ENCODE data around the gene MFSD6. TPM values are rescaled to one million over a fixed set of nuclear protein-coding genes. Genes with fewer than 3 reads are reported as not detected.

MFSD6 gene
- total RNA-seq, 4 donors from 2014 or later, result 87.1 to 96.6 (median 92.4) TPM

DNA sequence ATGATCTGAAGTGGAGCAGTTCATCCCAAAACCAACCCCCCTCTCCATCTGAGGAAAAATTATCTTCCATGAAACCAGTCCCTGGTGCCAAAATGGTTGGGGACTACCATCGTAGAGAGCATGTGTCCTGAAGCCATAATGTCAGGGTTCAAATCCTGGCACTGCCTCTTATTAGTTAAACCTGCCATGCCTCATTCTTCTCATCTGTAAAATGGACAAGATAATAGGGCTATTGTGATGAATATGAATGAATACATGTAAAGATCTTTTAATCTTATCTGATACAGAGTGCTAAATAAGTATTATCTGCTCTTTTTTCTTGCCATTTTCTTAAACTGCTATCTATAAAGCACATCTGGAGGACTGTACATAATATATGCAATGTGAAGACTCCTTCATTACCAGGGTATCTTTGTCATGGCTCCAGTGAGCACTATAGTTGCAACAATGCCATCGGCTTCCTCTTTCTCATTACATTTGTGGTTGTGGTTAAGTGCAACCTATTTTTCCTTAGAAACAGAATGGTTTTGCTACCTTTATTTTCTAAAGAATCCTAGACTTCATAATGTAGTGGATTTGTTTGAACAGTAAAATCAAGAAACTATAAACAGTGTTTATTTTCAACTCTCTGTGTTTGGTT is 27.0 kb downstream of the MFSD6 start:
- Histone ChIP-seq H3K27ac (no peak overlapping the region), H3K27me3 (no peaks in the 10 kb centered on the region), H3K4me1 (peaks cover 0 to 26% (median 15%) of the 10 kb centered on the region in 4 donors), H3K9me3 (no peaks in the 10 kb centered on the region), H3K36me3 (peaks cover 0 to 30% (median 5%) of the 10 kb centered on the region in 3 donors), H3K4me3 (no peak overlapping the region)
- TF ChIP-seq POLR2A (IDR thresholded peaks at IDR 0.05) (no peak), EP300 (IDR thresholded peaks at IDR 0.05) (no peak), CTCF (IDR thresholded peaks at IDR 0.05) (no peak)
- 83 to 86% methylated on average over 2 of the region's 2 CpGs for WGBS, 2 donors
- DNase-seq (ENCODE audit: low spot score in 2 of 2), result no peak

DNA sequence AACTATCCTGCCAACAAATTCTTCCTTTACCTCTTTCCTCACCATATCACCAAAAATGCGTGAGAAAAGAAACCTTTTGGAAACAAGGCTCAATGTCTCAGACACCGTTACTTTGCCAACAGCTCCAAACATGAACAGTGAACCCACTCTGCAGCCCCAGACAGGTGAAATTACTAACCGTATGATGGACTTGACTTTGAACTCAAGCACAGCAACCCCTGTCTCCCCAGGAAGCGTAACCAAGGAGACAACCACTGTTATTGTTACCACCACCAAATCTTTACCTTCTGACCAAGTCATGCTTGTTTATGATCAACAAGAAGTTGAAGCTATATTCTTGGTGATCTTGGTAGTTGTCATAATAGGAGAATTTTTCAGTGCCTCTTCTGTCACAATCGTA is 28.4 kb downstream of the MFSD6 start:
- Histone ChIP-seq H3K27ac (no peak overlapping the region), H3K27me3 (no peaks in the 10 kb centered on the region), H3K4me1 (peaks cover 0 to 28% (median 15%) of the 10 kb centered on the region in 4 donors), H3K9me3 (no peaks in the 10 kb centered on the region), H3K4me3 (no peak overlapping the region), H3K36me3 (peaks cover 0 to 30% (median 5%) of the 10 kb centered on the region in 3 donors)
- TF ChIP-seq CTCF (IDR thresholded peaks at IDR 0.05), result no peak
- TF ChIP-seq EP300 (IDR thresholded peaks at IDR 0.05), result no peak
- no peak for TF ChIP-seq POLR2A (IDR thresholded peaks at IDR 0.05)
- no peak for DNase-seq (ENCODE audit: low spot score in 2 of 2)
- WGBS, 2 donors, result 97 to 98% methylated on average over 5 of the region's 5 CpGs

DNA sequence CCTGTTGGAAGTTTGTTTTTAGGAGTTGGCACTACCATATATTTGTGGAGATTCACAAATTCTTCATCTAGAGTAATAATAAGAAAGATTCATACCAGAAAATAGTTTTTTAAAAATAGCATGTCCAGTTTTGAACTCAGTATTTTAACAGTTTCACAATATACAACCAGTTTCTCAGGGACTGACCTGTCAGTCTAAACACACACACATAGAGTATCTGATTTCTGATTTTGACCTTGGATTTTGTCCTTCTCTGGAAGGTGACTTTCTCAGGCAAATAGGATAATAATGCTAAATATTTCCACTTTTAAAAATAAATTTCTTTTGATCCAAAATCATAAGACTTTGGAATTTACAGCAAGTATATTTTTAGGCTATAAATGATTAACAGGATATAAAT is 32.0 kb downstream of the MFSD6 start:
- Histone ChIP-seq H3K9me3 (no peaks in the 10 kb centered on the region), H3K27ac (no peak overlapping the region), H3K27me3 (no peaks in the 10 kb centered on the region), H3K4me3 (no peak overlapping the region), H3K36me3 (peaks cover 0 to 30% (median 0%) of the 10 kb centered on the region in 3 donors), H3K4me1 (peaks cover 0 to 30% (median 8%) of the 10 kb centered on the region in 4 donors)
- DNase-seq (ENCODE audit: low spot score in 2 of 2), result no peak
- TF ChIP-seq EP300 (IDR thresholded peaks at IDR 0.05) (no peak), POLR2A (IDR thresholded peaks at IDR 0.05) (no peak), CTCF (IDR thresholded peaks at IDR 0.05) (no peak)

DNA sequence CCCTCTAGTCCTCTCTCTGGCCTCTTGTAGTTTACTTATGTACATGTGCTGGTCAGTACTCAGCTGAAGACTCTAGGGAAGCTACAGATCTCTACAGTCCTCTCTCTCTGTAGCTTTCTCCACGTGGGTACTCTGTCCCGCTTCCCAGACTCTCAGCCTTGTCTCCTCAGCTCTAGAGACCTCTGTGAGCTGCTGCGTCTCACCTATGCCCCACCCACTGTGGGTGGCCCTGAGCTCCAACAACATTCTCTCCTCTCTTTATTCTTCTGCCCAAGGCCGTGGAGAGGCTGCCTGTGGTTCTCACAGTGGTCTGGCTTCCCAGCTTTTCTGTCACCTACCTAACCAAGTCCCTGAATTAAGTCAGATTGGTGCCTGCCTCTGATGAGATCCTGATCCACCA is 33.4 kb downstream of the MFSD6 start:
- Histone ChIP-seq H3K36me3 (peaks cover 0 to 22% (median 0%) of the 10 kb centered on the region in 3 donors), H3K9me3 (no peaks in the 10 kb centered on the region), H3K27me3 (no peaks in the 10 kb centered on the region), H3K4me3 (no peak overlapping the region), H3K4me1 (peaks cover 0 to 41% (median 8%) of the 10 kb centered on the region in 4 donors), H3K27ac (no peak overlapping the region)
- TF ChIP-seq POLR2A (IDR thresholded peaks at IDR 0.05) (no peak), EP300 (IDR thresholded peaks at IDR 0.05) (no peak), CTCF (IDR thresholded peaks at IDR 0.05) (no peak)
- WGBS, 2 donors, result 75 to 86% methylated on average over 4 of the region's 4 CpGs
- DNase-seq (ENCODE audit: low spot score in 2 of 2), result no peak

DNA sequence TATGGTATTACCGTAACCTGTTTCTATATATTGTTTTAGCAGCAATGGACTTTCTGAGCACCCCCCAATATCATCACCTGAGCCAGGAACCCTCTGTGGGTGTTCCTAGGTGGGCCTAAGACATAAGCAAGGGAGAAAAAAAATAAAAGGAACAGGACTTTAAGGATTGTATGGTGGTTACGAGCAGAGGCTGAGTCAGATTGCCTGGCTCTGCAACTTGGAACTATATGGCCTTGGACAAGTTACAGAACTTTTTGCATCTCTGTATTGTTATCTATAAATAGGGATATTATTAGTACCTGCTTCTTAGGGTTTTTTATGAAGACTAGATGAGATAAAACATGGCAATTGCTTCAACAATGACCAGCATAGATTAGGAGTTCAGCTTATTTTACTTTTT is 34.9 kb downstream of the MFSD6 start:
- DNase-seq (ENCODE audit: low spot score in 2 of 2), result no peak
- H3K36me3 ChIP-seq, result peaks cover 0 to 7% (median 0%) of the 10 kb centered on the region in 3 donors
- no peaks in the 10 kb centered on the region for H3K27me3 ChIP-seq
- no peak overlapping the region for H3K4me3 ChIP-seq
- H3K4me1 ChIP-seq, result peaks cover 0 to 56% (median 12%) of the 10 kb centered on the region in 4 donors
- WGBS, 2 donors, result 91 to 93% methylated on average over 2 of the region's 2 CpGs
- TF ChIP-seq CTCF (IDR thresholded peaks at IDR 0.05), result no peak
- TF ChIP-seq POLR2A (IDR thresholded peaks at IDR 0.05), result no peak
- TF ChIP-seq EP300 (IDR thresholded peaks at IDR 0.05), result no peak
- H3K27ac ChIP-seq, result no peak overlapping the region
- no peaks in the 10 kb centered on the region for H3K9me3 ChIP-seq
